NCI-H526 (cell line): ENCODE measurements around the gene CSNK1G1.
A peak's percentile ranks its signal among the peaks of the same experiment; 100 is the strongest.
"Not testable (repeated sequence)": the region's sequence is repeated elsewhere in the genome, so short reads cannot be mapped to it uniquely, and the experiment has no call there.

Experiments used
- DNase-seq, 2 experiments: peaks; one replicate each; lab custom pipeline; 2025; lab: John Stamatoyannopoulos, UW

CSNK1G1 gene

DNA sequence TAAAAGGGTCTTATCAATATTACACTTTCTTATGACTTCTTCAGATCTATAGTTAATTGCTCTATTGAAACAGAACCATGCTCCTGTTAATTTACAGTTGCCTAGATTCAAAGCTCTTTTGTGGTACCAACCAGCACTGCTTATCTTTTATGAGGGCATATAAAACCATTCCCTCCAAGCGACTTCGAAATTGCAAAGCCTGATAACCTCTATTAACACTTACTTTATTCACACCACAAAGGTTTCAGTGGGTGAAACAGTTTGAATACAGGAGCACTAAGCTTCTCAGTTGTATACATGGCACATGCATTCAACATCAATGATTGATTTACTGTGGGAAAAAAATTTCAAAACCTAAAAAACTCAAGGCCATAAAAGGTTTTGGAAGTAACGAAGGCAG lies 118.3 kb downstream of the CSNK1G1 start:
- DNase-seq, result no peak

DNA sequence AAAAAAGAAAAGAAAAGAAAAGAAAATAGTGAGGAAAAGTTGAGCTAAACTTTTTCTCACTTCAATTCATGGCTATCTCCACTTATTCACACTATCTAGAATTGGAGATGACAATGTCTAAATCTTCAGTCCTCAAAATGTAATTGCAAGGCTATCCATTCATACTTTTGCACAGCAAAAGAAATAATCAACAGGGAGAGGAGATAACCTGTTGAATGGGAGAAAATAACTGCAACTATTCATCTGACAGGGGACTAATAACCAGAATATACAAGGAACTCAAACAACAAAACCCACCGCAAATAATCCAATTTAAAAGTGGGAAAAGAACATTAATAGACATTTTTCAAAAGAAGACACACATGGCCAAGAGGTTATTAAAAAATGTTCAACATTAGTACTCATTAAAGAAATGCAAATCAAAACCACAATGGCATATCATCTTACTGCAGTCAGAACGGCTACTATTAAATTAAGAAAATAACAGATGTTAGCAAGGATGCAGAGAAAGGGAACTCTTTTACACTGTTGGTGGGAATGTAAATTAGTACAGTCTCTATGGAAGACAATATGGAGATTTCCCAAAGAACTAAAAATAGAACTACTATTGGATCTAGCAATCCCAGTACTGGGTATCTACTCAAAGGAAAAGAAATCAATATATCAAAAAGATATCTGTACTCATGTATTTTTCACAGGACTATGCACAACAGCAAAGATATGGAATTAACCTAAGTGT lies 119.6 kb downstream of the CSNK1G1 start:
- peak; percentile 44 to 58 for DNase-seq

GRCh38 chr15:64235552-64235951 lies 120.4 kb downstream of the CSNK1G1 start:
- DNase-seq, result no peak

DNA sequence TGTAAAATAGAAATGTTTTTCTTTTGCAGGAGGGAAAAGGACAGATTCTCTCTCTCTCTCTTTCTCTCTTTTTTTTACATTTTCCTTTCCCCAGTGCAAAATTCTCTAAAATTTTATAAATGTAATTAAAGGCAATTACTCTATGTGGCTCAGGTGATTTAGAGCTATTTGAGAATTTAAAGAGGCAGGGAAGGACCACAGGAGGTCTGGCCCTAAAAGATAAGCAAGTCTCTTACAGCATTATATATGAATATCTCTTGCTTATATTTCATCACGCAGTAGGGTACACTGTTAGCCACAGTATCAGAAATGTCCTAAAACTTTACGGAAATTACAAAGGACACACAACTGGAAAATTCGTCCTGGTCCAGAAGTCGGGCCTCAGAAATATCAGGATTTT lies 122.7 kb downstream of the CSNK1G1 start:
- DNase-seq, result no peak

- no peak for DNase-seq
Measured at GRCh38 chr15:64232400-64232799, 123.6 kb downstream of the CSNK1G1 start.

- no peak for DNase-seq
Measured at GRCh38 chr15:64229129-64229724, 126.7 kb downstream of the CSNK1G1 start.

DNA sequence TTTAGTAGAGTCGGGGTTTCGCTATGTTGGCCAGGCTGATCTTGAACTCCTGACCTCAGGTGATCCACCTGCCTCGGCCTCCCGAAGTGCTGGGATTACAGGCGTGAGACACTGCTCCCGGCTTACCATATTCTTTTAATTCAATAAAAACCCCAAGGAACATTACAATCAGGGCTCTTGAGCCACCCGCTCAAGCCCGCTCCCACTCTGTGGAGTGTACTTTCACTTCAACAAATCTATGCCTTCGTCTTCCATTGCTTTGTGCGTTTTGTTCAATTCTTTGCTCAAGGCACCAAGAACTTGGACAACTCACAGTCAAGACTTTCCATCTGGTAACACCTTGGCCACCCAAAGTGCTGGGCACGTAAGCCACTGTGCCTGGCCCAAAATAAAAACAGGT lies 130.2 kb downstream of the CSNK1G1 start:
- no peak for DNase-seq

- DNase-seq, result no peak
Measured at GRCh38 chr15:64224511-64224910, 131.5 kb downstream of the CSNK1G1 start.

DNA sequence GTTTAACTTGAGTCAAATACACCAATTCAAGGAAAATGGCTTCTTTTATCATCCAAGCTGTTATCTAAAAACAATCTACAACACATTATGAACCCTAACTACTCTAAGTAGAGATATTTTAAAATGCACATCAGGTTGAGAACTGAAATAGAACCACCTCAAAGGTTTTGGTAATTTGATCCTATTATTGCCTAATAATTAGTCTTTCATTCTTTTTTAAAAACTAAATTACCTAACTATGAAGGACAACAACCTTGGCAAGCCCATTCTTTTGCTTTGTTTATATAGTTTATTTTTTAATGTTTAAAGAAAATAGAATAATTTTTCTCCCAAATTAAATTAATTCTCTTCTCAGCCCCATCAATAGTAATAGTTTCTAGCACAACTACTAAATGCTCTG lies 132.1 kb downstream of the CSNK1G1 start:
- no peak for DNase-seq

DNA sequence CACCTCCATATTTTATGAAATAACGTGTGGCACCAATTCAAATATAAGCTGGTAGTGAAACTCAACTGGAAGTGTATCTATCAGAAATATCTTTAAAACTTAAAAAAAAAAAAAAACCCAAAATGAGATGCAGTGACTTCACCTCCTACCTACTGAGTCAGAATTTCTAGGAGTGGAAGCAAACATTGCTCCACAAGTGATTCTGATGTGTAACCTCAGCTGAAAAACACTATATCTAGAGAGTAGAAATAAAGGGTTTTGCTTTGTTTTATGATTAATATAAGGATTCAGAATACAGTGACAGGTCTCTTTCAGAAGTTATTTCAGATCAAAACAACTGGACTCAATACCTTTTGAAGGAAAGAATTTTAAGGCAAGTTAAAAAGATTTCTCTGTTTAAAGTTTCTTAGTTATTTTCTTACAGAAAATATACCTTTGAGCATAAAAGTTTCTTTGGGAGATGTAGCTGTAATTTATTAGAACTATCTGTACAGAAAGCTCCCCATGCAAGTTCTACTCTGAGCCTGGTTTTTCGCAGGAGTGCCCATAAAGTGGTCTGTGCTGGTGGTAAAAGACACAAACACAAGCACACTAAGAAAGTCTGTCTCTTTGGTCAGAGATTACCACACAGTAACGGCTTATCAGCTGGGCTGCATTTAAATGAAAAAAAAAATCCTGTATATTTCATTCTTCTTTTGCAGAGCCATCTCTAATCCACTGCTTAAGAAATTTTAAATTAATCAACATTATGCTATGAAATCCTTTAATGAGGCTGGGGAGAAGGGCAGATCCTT lies 133.2 kb downstream of the CSNK1G1 start:
- DNase-seq, result no peak

GRCh38 chr15:64221911-64222310 lies 134.1 kb downstream of the CSNK1G1 start:
- not testable (repeated sequence) for DNase-seq

DNA sequence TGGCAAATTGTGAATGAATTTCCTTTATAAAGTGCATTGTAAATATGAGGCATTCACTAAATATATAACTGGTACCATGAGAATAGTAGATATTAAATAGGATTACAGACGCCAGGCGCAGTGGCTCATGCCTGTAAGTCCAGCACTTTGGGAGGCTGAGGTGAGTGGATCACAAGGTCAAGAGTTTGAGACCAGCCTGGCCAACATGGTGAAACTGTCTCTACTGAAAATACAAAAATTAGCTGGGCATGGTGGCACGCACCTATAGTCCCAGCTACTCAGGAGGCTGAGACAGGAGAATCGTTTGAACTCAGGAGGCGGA lies 138.6 kb downstream of the CSNK1G1 start:
- not testable (repeated sequence) for DNase-seq

DNA sequence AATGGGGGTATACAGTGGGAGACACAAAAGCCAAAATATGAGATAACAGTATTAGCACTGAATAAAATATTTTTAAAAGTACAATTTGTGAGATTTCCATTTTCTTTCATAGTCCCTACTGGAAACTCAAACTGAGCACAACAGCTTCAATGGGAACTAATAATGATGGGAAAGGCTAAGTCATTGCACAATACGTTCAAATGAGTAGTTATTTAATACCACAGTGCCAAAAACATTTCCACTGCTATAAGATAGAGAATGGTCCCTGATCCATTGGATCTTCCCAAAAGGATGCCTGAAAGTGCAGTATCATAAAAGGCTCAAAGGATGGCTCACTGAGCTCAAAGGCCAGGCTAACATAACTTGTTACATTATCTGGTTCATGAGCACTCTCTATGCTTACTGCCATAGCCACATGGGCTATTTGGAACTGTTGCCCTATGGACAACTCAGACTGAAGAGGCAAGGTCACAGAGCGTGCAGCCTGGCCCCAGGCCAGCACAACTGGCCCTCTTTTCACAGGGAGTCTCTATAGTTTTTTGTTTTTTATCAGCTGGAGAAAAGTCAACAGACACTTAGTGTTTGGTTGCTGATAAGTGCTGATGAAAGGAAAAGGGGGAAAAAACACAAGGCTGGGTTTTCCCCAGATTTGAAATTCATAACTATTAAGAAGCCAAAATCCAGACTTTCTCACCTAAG lies 139.1 kb downstream of the CSNK1G1 start:
- DNase-seq, result no peak

- no peak for DNase-seq
Measured at GRCh38 chr15:64216196-64216595, 139.8 kb downstream of the CSNK1G1 start.

DNA sequence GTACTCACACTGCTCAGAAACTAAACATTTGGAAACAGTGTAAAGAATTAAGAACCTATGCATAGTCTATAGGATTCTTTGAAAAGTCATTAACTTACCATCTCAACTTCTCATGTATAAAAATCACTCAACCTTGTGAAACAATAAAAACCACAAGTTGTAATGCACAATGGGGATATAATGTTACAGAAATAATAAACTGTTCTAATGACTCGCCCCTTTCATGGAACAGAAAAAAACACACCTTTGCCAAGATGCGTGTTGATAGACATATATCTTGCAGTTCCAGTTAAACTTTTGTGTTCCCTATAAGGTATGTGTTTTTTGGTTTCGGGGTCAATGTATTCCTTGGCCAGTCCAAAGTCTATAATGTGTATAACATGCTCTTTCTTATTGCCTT lies 142.3 kb downstream of the CSNK1G1 start:
- no peak for DNase-seq

- DNase-seq, result no peak
Measured at GRCh38 chr15:64211696-64212095, 144.3 kb downstream of the CSNK1G1 start.

DNA sequence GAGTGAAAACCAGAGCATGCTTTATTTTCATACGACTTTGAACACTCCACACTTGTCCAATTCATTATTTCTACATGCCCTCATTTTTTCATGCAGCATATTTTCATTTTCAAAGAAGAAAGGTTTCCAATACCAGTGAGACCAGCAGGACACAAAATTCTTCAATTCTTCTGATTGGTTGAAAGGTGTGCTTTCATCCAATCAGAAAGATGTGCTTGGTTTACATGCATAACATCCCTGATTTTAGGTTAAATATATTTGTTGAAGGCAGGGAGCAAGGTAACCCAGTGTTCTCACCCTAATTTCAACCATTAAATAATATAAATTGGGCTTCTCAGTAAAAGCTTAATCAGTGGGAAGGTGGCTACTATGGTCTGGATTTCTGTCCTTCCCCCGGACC lies 145.6 kb downstream of the CSNK1G1 start:
- no peak for DNase-seq

DNA sequence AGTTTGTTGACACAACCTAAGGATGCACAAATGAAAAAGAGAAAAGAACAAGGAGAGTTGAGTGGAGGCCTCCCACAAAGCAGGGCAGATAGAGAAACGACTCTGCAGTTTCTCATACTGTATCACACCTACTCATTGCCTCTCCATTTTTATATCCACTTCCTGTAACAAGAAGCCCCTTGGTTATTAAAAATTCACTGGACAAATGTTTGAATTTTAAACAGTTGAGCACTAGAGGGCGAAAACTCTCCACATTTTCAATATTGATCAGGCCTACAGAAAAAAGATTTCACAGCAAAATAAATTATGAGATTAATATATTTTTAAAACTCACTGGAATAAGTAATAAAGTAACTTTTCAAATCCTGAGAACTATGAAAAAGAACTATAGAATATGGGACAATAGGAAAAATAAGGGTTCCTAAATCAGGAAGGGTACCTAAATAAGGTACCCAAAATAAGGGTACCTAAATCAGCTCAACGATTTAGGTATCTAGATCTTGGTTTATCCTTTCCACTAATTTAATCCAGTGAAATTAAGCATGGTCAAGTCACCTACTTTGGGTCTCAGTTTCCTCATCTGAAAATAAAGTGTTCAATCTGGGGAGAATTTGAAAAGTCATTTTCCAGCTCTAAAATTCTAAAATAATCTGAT lies 146.2 kb downstream of the CSNK1G1 start:
- peak; percentile 5 to 63 for DNase-seq

DNA sequence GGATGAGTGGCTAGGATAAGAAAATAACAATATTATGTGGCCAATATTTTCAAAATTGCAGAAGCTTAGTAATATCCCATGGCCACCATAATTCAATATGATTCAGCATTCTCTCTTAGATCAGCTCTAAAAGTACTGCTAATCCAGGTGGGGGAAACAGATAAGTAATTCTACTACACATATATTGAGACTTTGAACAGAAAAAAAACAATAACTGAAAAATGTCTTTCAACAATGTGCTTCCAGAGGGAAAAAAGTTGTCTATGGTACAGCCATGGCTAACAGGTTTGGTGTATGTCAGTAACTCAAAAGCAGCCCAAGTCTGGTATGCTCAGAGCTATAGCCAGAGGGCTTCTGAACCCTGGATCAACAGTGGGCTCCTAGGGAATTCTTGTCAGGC lies 150.8 kb downstream of the CSNK1G1 start:
- no peak for DNase-seq

GRCh38 chr15:64197425-64197824 lies 158.5 kb downstream of the CSNK1G1 start:
- no peak for DNase-seq

GRCh38 chr15:64193971-64194370 lies 162.0 kb downstream of the CSNK1G1 start:
- peak in 1 of 2 experiments; percentile 13 for DNase-seq
